Suppressor macrophage treated with lipopolysaccharide for 4 hours (primary cell): ENCODE results near the gene ANKRD28.

Source experiments
- DNase-seq: peaks from one replicate; pipeline ENCODE4 v3.0.0-alpha.2; 2020

ANKRD28 gene

GRCh38 chr3:15716178-15716577 lies 81.6 kb downstream of the ANKRD28 start:
- no peak for DNase-seq

- DNase-seq, result no peak
Observed at GRCh38 chr3:15714448-15714847, 83.3 kb downstream of the ANKRD28 start.

GRCh38 chr3:15713364-15713763 lies 84.4 kb downstream of the ANKRD28 start:
- no peak for DNase-seq

- DNase-seq, result no peak
Observed at GRCh38 chr3:15711281-15711680, 86.5 kb downstream of the ANKRD28 start.

- DNase-seq, result peak; percentile 37
Observed at GRCh38 chr3:15708882-15709677, 88.7 kb downstream of the ANKRD28 start.

GRCh38 chr3:15707779-15708178 lies 90.0 kb downstream of the ANKRD28 start:
- DNase-seq, result no peak

- DNase-seq, result no peak
Observed at GRCh38 chr3:15703346-15703745, 94.4 kb downstream of the ANKRD28 start.

- no peak for DNase-seq
Observed at GRCh38 chr3:15694628-15695027, 103.2 kb downstream of the ANKRD28 start.

GRCh38 chr3:15693355-15693754 lies 104.4 kb downstream of the ANKRD28 start:
- DNase-seq, result no peak

- no peak for DNase-seq
Observed at GRCh38 chr3:15690748-15691147, 107.0 kb downstream of the ANKRD28 start.

- no peak for DNase-seq
Observed at GRCh38 chr3:15690230-15690629, 107.5 kb downstream of the ANKRD28 start.

- peak; percentile 27 for DNase-seq
Observed at GRCh38 chr3:15685927-15686326, 111.9 kb downstream of the ANKRD28 start.

- peak; percentile 9 for DNase-seq
Observed at GRCh38 chr3:15683253-15683652, 114.5 kb downstream of the ANKRD28 start.

- peak; percentile 56 for DNase-seq
Observed at GRCh38 chr3:15682561-15683185, 115.1 kb downstream of the ANKRD28 start.

- peak; percentile 75 for DNase-seq
Observed at GRCh38 chr3:15681668-15682067, 116.1 kb downstream of the ANKRD28 start.

GRCh38 chr3:15679306-15679705 lies 118.5 kb downstream of the ANKRD28 start:
- DNase-seq, result no peak

GRCh38 chr3:15676259-15676658 lies 121.5 kb downstream of the ANKRD28 start:
- DNase-seq, result no peak

- no peak for DNase-seq
Observed at GRCh38 chr3:15673536-15673935, 124.2 kb downstream of the ANKRD28 start.

- no peak for DNase-seq
Observed at GRCh38 chr3:15667484-15667883, 130.3 kb downstream of the ANKRD28 start.

GRCh38 chr3:15666277-15666676 lies 131.5 kb downstream of the ANKRD28 start:
- DNase-seq, result no peak

GRCh38 chr3:15665510-15666150 lies 132.1 kb downstream of the ANKRD28 start:
- DNase-seq, result no peak

GRCh38 chr3:15664144-15664543 lies 133.6 kb downstream of the ANKRD28 start:
- no peak for DNase-seq

GRCh38 chr3:15660055-15660935 lies 137.5 kb downstream of the ANKRD28 start:
- DNase-seq, result no peak
